HG03439 (cell line): ENCODE results near the gene SHLD1.
"Not testable (repeated sequence)": the region's sequence is repeated elsewhere in the genome, so short reads cannot be mapped to it uniquely, and the experiment has no call there.

ENCODE experiments used
- ATAC-seq: cut with Tn5 transposase; IDR thresholded peaks from one replicate; pipeline ENCODE4 v1.9.1; 2021; ENCODE audit warnings: mild to moderate bottlenecking, moderate library complexity; ENCODE audit not compliant: unreplicated experiment

SHLD1 gene

DNA sequence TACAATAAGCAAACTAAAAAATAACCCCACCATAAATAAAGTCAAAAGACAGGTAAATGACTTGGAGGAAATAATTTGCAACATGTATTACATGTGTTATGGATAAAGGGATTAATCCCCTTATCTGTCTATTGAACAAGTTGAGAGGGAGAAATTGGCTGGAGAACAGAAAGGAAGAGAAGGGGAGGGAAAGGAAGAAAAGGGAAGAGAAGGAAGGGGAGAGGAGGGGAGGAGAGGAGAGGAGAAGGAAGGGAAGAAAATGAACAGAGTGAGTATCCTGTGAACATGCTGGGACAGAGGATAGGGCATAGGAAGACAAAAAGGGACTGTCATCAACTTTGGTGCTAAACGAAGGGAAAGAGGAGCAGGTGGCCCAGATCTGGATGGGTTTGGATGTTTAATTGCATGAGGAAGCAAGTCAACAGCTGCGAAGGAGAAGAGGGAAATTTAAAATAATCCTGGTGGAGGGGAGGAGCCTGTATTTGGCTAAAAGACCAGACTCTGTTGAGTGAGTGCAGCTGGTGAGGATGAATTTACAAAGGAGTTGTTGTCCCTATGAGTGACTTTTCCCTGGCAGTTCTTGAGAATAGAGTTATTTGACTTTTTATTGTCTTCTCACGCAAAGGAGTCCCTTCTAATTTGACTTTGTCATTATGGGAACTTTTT is 14.2 kb upstream of the SHLD1 start:
- no peak for ATAC-seq

DNA sequence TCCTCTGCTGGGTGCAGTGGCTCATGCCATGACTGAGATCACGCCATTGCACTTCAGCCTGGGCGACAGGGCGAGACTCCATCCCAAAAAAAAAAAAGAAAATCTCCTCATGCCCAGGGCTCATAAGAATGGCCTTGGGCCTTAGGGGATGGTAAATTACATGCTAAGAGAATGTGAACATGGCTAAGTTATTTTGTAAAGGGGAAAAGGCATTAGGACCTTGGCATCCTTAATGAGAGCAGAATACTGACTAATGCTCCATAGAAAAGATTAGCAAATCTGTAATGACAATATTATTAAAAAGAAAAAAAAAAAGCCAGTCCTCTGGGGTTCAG is 12.6 kb upstream of the SHLD1 start:
- no peak for ATAC-seq

DNA sequence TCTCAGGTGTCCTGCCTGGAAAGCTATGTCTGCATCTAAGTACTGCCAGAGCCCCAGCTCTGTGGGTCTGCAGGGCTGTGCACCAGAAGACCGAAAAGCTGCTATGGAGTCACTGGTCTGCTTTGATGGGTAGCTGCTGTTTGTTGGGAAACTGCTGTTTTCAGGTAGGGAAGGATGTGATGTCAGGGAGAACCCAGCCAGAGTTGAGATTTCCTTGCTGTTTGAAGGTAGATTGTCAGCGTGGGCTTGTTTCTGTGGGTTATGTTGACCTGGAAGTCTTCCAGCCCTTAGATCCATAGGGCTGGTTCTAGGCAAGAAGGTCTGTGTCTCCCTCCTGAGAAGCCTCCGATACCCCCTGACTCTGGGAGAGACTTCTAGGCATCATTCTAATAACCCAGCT is 12.2 kb upstream of the SHLD1 start:
- ATAC-seq, result no peak

DNA sequence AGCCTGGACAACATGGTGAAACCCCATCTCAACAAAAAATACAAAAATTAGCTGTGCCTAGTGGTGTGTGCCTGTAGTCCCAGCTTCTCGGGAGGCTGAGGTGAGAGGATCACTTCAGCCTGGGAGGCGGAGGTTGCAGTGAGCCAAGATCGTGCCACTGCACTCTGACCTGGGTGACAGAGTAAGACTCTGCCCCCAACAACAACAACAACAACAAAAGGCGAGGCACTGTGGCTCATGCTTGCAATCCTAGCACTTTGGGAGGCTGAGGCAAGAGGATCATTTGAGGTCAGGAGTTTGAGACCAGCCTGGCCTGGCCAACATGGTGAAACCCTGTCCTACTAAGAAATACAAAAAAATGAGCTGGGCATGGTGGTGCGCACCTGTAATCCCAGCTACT is 9.6 kb upstream of the SHLD1 start:
- ATAC-seq, result not testable (repeated sequence)

DNA sequence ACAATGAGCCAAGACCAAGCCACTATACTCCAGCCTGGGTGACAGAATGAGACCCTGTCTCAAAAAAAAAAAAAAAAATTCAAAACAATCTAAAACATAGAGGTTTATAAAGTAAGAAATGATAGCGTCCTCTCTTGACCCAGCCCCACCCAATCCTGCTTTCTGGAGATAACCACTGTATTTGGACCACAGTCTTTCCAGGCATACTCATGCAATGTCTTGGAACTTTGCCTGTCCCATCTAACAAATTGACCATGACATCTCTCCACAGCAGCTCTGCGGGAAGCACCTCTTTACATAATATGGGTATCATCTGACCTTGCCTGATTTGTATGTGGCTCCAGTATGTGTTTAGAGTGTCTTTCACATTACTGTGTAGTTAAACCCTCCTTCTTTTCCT is 9.1 kb upstream of the SHLD1 start:
- no peak for ATAC-seq

DNA sequence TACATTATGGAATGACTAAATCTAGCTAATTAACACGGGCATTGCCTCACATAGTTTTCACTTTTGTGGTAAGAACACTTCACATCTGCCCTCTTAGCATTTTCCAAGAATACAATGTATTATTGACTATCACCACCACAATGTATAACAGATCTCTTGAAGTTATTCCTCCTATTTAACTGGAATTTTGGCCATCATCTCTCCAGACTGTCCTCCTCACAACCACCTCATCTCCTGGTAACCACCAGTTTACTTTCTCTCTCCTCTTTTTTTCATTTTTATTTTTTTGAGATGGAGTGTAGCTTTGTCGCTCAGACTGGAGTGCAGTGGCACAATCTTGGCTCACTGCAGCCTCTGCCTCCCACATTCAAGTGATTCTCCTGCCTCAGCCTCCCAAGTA is 8.2 kb upstream of the SHLD1 start:
- no peak for ATAC-seq

DNA sequence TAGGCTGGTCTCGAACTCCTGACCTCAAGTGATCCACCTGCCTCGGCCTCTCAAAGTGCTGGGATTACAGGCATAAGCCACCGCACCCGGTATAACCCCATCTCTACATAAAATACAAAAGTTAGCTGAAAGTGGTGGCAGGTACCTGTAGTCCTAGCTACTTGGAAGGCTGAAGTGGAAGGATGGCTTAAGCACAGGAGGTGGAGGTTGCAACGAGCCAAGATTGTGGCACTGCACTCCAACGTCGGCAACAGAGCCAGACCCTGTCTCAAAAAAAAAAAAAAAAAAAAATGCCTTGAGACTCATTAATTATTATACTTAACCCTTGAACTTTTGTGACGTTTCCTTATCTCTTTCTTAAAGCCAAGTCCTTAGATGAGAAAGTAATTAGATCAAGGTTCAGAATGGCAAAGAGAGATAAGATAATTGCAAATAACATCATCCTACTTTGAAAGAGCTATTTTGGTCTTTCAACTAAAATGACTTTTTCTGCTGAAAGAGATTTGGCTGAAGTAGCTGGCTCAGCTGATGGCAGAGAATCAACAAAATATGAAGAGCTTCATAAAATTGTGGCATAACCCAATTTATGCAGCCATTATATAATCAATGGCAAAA is 4.7 kb upstream of the SHLD1 start:
- no peak for ATAC-seq

DNA sequence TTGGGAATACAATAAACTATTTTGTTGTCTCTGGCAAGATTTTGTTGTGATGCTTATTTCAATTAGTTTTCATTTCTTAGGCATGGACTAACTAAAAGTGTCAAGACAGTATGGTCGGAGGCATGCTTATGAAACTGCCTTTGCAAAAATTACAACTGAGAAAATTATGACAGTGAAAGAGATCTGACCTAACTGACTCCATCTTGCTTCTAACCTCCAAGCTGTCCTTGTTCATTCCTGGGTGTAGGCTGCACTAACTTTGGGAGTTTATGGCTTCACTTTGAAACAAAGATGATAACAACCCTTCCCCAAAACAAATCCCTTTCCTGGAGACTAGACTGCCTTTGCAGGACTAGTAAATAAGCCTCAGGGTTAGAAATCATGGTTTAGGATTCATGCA is 4.1 kb upstream of the SHLD1 start:
- ATAC-seq, result no peak

DNA sequence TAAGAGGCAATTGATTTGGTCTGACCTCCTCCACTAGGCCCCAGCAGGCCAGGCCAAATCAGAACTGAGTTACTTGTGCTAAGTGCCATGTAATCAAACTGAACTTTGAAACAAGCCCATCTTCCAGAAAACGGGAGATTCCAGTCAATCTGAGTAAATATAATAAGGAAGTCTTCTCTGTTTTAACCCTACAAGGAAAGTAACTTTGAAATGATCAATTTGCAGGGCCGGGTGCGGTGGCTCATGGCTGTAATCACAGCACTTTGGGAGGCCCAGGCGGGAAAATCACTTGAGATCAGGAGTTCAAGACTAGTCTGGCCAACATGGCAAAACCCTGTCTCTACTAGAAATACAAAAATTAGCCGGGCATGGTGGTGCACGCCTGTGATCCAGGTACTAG is 2.0 kb upstream of the SHLD1 start:
- no peak for ATAC-seq

DNA sequence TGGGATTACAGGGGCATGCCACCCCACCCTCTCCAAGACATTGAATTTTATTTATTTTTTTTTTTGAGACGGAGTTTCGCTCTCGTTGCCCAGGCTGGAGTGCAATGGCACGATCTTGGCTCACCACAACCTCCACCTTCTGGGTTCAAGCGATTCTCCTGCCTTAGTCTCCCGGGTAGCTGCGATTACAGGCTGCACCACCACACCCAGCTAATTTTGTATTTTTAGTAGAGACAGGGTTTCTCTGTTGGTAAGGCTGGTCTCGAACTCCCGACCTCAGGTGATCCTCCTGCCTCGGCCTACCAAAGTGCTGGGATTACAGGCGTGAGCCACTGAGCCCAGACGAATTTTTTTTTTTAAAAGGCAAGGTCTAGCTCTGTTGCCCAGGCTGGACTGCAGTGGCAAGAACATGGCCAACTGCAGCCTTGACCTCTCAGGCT is 669 bp upstream of the SHLD1 start:
- ATAC-seq, result not testable (repeated sequence)

DNA sequence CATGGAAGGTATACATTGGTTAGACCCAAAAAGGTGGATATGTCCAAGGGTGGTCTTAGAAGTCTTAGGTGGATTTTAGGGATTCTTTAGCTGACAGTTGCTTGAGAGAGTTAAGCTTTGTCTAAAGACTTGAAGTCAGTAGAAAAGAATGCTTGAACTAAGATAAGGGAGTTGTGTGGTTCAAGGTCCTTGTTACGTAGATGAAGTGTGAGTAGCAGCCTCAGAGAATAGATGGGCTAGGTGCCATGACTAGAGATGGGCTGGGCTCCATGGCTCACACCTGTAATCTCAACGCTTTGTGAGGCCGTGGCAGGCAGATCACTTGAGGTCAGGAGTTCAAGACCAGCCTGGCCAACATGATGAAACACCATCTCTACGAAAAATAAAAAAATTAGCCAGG is 1.7 kb downstream of the SHLD1 start:
- no peak for ATAC-seq

DNA sequence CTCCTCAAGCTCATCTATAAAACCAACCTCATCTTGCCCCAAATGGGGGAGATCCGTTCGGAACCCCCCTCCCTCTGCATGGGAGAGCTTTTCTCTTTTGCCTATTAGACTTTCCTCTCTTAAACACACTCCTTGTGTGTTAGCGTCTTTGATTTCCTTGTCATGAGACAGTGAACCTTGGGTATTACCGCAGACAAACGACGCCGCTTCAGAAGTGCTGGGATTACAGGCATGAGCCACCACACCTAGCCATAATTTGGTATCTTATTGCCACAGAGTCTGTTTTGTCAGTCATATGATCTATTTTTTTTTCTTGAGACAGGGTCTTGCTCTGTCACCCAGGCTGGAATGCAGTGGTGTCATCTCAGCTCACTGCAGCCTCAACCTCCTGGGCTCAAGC is 3.6 kb downstream of the SHLD1 start:
- ATAC-seq, result no peak

DNA sequence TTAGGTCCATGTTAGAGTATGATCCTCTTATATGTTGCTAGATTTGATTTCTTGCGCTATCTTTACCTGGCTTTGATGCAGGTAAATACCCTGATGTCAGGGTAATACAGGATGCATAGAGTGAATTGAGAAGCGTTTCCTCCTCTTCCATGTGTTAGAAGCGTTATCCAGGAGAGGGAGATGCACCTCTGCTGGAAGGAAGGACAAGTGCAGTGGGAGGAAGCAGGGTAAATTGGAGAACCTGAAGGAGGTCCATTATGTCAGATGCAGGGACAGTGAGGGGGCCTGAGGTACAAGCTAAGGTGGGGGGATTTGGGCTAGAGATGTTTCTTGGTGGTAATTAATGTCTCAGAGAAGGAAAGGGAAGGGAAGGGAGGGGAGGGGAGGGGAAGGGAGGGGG is 7.7 kb downstream of the SHLD1 start:
- no peak for ATAC-seq

DNA sequence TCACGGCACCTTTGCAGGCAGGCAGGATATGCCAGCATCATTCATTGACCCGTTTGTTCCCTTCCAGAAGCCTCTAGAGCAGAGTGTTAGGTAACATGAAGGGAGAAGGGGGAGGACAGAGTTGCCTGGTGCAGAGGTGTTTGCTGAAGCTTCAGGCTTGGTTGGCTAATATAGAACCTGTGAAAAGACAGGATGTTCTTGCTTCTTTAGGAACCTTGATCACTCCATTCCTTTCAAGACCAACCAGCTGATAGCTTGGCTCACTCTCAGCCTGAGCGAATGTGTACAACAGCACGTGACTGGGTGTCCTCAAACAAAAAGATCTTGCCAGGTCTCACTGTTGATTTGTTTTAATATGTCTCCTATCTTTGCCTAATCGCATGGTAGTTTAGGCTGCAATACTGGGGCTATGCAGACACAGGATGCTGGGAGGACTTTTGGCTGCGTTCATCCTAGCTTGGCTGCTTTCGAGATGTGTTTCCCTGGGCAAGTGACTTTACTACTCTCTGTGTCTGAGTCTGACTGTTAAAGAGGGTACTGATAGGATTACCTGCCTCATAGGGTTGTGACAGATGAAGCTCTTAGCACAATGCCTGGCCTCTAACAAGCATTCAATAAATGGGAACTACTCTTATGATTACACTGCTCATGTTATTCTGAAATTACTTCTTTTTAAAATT is 16.0 kb downstream of the SHLD1 start:
- ATAC-seq, result no peak

DNA sequence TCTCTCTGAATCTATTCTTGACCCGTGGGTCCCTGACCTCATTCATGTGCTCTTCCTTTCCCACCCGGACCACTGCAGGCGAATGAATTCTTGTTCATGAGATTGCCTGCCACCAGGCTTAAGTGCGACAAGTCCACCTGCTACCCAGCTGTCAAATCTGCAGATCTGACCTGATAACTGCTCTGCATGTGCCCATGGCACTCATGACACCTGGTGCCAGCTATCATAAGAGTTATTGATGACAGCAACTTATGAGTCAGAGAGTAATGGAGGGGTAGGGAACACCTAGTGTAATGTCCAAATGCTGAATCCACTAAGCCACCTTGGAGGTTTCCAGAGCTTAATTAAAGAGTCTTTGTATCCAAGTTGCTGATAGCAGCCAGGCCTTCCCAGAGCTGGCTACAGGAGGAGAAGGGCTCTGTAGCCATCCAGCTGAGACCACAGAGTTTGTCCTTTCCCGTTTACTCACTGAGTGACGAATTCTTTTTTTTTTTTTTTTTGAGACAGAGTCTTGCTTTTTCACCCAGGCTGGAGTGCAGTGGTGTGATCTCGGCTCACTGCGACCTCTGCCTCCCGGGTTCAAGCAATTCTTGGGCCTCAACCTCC is 17.4 kb downstream of the SHLD1 start:
- ATAC-seq, result no peak

DNA sequence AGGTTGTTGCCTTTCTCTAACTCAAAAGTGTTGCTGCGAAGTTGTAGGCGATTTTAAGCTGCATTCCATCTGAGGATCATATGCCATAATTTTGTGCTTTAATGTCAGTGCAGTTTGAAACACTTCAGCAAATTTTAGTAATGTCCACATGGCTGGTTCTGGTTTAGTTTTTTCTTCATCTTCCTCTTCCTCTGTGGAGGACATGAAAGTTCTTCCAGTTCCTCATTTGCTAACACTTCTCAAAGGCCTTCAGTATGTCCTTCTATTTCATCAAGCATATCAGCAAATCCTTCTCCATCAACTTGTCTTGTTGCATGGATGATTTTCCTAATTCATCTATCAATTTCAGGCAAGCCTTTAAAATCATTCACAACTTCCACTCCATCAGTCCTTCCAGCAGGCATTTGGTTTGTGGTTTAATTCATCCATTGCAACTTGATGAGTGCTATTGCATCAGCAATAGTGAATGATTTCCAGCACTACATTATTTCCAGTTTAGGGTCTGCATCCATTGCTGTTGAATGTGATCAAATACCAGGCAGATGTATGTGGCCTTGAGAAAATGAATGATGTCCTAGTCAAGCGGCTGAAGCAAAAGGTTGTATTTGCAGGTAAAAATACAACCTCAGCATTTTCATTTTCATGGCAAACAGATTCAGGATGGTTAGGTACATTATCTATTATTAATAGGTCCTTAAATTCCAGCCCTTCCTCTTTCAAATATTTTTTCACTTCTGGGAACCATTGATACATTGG is 20.2 kb downstream of the SHLD1 start:
- no peak for ATAC-seq

DNA sequence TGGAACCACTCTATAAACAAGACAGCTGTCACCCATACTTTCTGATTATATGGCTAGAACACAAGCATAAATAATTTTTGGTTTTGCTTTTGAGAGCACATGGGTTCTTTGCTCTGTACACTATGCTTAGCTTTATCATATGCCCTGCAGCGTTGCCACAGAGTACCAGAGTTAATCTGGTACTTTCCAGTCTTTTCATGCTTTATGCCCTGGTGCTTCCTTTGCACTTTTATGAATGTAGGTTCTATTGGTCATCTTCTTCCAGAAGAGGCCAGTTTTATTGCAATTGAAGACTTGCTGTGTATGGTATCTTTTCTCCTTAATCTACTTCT is 20.8 kb downstream of the SHLD1 start:
- ATAC-seq, result no peak

DNA sequence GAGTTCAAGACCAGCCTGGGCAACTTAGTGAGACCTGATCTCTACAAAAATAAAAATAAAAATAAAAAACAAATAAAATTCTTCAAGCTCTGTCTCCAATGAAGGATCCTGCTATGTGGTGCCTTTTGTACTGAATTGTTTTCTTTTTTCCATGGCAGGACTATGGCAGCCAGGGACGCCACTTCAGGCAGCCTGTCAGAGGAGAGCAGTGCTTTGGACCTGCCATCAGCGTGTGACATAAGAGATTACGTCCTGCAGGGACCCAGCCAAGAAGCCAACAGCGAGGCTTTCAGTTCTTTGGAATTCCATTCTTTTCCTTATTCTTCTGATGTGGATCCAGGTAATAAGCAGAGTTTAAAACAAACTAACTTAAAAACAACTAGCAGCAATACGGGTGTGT is 22.5 kb downstream of the SHLD1 start:
- no peak for ATAC-seq

DNA sequence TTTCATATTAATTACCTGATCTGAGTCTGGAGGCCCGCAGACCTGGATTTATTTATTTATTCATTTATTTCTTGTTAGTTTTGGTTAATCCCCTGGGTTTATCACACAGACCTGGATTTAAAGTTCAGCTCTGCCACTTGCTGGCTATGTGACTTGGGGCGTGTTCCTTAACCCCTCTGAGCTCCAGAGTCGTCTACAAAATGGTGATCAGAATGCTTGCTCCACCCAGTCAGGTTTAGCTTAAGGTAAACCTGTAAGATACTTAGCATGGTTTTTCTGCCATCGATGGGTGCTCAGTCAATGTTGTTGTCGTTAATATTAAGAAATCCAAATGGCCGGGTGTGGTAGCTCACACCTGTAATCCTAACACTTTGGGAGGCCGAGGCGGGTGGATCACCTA is 23.4 kb downstream of the SHLD1 start:
- ATAC-seq, result no peak

DNA sequence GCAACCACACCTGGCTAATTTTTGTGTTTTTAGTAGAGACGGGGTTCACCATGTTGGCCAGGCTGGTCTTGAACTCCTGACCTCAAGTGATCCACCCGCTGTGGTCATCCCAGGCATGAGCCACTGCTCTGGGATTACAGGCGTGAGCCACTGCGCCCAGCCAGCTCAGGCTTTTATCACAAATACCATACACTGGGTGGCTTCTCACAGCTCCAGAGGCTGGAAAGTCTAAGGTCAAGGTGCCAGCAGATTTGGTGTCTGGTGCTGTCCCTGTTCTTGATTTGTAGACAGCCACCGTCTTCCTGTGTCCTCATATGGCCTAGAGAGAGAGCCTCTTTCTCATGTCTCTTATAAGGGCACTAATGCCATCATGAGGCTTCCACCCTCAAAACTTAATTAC is 25.9 kb downstream of the SHLD1 start:
- ATAC-seq, result no peak

DNA sequence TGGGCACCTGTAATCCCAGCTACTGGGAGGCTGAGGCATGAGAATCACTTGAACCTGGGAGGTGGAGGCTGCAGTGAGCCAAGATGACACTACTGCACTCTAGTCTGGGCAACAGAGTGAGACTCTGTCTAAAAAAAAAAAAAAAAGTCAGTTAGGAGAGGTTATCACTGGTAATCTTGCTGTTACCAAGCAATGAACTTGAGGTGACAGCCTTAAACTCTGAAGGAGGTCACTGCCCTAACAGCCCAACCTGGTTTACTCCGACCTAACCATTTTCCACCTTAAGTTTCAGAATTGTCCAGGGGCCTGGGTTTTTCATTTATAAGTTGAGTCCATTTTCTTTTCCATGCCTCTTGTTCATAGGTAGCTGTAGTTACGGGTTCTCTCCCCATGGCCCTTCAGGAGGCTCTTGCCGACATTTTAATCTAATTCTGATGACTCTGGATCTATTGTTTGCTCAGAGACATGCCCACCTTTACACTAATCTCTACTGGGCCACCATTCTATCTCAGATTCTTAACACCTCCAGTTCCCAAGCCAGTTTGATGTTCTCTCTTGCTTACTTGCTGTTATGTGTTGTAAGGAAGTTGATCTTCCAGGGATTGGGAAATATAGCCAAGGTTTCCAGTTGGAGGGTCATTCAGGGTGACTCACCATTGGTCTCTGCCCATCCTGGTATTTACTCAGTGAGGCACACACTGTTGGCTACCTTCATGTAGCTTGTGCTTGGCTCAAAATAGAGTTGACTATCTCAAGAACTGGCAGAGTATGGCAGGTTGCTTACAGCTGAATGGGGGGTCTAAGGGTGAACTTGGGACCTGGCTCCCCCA is 29.1 kb downstream of the SHLD1 start:
- no peak for ATAC-seq
